H7 (cell line): ENCODE data around the gene HYCC1. TPM values are rescaled to one million over a fixed set of nuclear protein-coding genes. Genes with fewer than 3 reads are reported as not detected.

Experiments
- DNase-seq: peaks from one replicate; pipeline ENCODE4 v3.0.0; 2012
- H3K27me3 ChIP-seq: 2 replicates; pipeline ENCODE4 v1.6.0; 2011; ENCODE audit warnings: mild to moderate bottlenecking, low read length; ENCODE audit not compliant: control insufficient read depth, insufficient read depth
- H3K36me3 ChIP-seq: replicated peaks from 2 replicates; pipeline ENCODE4 v1.5.1; 2011; ENCODE audit warnings: low read length; ENCODE audit not compliant: control insufficient read depth, insufficient read depth
- H3K4me3 ChIP-seq: 2 replicates; pipeline ENCODE4 v1.5.1; 2011; ENCODE audit warnings: low read depth, mild to moderate bottlenecking, control low read depth, low read length, moderate library complexity; ENCODE audit not compliant: insufficient read depth
- total RNA-seq: library from RNA; depleted of rRNA; stranded (reverse); fragments of >200 nt; shearing (Covaris generic); gene quantifications from 2 replicates; pipeline ENCODE4 v1.2.3, GENCODE V29; 2014

HYCC1 gene
- total RNA-seq, 1 experiment from 2014 or later = 62.9 TPM

- no peak for DNase-seq
- Histone ChIP-seq H3K36me3 (no peaks in the 10 kb centered on the region), H3K4me3 (no peak overlapping the region), H3K27me3 (no peaks in the 10 kb centered on the region)
Observed at GRCh38 chr7:23003505-23004246, 10.3 kb downstream of the HYCC1 start.

GRCh38 chr7:23002698-23003097, 11.2 kb downstream of the HYCC1 start:
- Histone ChIP-seq H3K27me3 (no peaks in the 10 kb centered on the region), H3K36me3 (no peaks in the 10 kb centered on the region)
- no peak for DNase-seq

GRCh38 chr7:23001610-23002009, 12.3 kb downstream of the HYCC1 start:
- no peak for DNase-seq
- H3K4me3 ChIP-seq = no peak overlapping the region
- no peaks in the 10 kb centered on the region for H3K36me3 ChIP-seq
- H3K27me3 ChIP-seq = no peaks in the 10 kb centered on the region

More at GRCh38 chr7:23002698-23003097, 11.2 kb downstream of the HYCC1 start:
- no peak overlapping the region for H3K4me3 ChIP-seq

- no peaks in the 10 kb centered on the region for H3K36me3 ChIP-seq
- H3K27me3 ChIP-seq = no peaks in the 10 kb centered on the region
- no peak overlapping the region for H3K4me3 ChIP-seq
- DNase-seq = no peak
Observed at GRCh38 chr7:23000597-23001360, 13.2 kb downstream of the HYCC1 start.

GRCh38 chr7:22998519-22998896, 15.4 kb downstream of the HYCC1 start:
- no peak for DNase-seq
- Histone ChIP-seq H3K4me3 (no peak overlapping the region), H3K36me3 (no peaks in the 10 kb centered on the region)

GRCh38 chr7:22997871-22998518, 15.9 kb downstream of the HYCC1 start:
- H3K4me3 ChIP-seq = no peak overlapping the region
- H3K27me3 ChIP-seq = no peaks in the 10 kb centered on the region
- H3K36me3 ChIP-seq = no peaks in the 10 kb centered on the region
- no peak for DNase-seq

More at GRCh38 chr7:22998519-22998896, 15.4 kb downstream of the HYCC1 start:
- no peaks in the 10 kb centered on the region for H3K27me3 ChIP-seq

GRCh38 chr7:22996470-22996869, 17.5 kb downstream of the HYCC1 start:
- Histone ChIP-seq H3K27me3 (no peaks in the 10 kb centered on the region), H3K4me3 (no peak overlapping the region), H3K36me3 (no peaks in the 10 kb centered on the region)
- DNase-seq = no peak

GRCh38 chr7:22995011-22995410, 18.9 kb downstream of the HYCC1 start:
- Histone ChIP-seq H3K27me3 (no peaks in the 10 kb centered on the region), H3K36me3 (no peaks in the 10 kb centered on the region), H3K4me3 (no peak overlapping the region)
- DNase-seq = no peak

- no peak for DNase-seq
- no peak overlapping the region for H3K4me3 ChIP-seq
- H3K27me3 ChIP-seq = no peaks in the 10 kb centered on the region
- H3K36me3 ChIP-seq = no peaks in the 10 kb centered on the region
Observed at GRCh38 chr7:22992874-22993840, 20.8 kb downstream of the HYCC1 start.

- Histone ChIP-seq H3K4me3 (no peak overlapping the region), H3K27me3 (no peaks in the 10 kb centered on the region), H3K36me3 (no peaks in the 10 kb centered on the region)
- no peak for DNase-seq
Observed at GRCh38 chr7:22990588-22990949, 23.4 kb downstream of the HYCC1 start.

- H3K4me3 ChIP-seq = no peak overlapping the region
Observed at GRCh38 chr7:22989643-22990587, 24.0 kb downstream of the HYCC1 start.

GRCh38 chr7:22985436-22985835, 28.5 kb downstream of the HYCC1 start:
- no peak for DNase-seq
- H3K36me3 ChIP-seq = no peaks in the 10 kb centered on the region
- no peak overlapping the region for H3K4me3 ChIP-seq
- no peaks in the 10 kb centered on the region for H3K27me3 ChIP-seq

More at GRCh38 chr7:22989643-22990587, 24.0 kb downstream of the HYCC1 start:
- Histone ChIP-seq H3K27me3 (no peaks in the 10 kb centered on the region), H3K36me3 (no peaks in the 10 kb centered on the region)
- DNase-seq = no peak

- H3K36me3 ChIP-seq = no peaks in the 10 kb centered on the region
- DNase-seq = no peak
- no peaks in the 10 kb centered on the region for H3K27me3 ChIP-seq
- H3K4me3 ChIP-seq = no peak overlapping the region
Observed at GRCh38 chr7:22983257-22983855, 30.6 kb downstream of the HYCC1 start.
